Measurements from ENCODE around the gene BANK1.

Gene BANK1

GRCh38 chr4:101967697-101968346 is 177.3 kb downstream of the BANK1 start:
- no peak for DNase-seq

- DNase-seq = no peak
Observed at GRCh38 chr4:101968364-101968763, 177.8 kb downstream of the BANK1 start.

- DNase-seq = no peak
Observed at GRCh38 chr4:101969965-101970364, 179.4 kb downstream of the BANK1 start.

GRCh38 chr4:101970547-101971155 is 180.1 kb downstream of the BANK1 start:
- DNase-seq = no peak

GRCh38 chr4:101972791-101973190 is 182.3 kb downstream of the BANK1 start:
- no peak for DNase-seq

- no peak for DNase-seq
Observed at GRCh38 chr4:101973361-101973760, 182.8 kb downstream of the BANK1 start.

GRCh38 chr4:101977076-101977475 is 186.5 kb downstream of the BANK1 start:
- DNase-seq = no peak

- no peak for DNase-seq
Observed at GRCh38 chr4:101981756-101982155, 191.2 kb downstream of the BANK1 start.

GRCh38 chr4:101983835-101984234 is 193.3 kb downstream of the BANK1 start:
- DNase-seq = no peak

- no peak for DNase-seq
Observed at GRCh38 chr4:101987623-101988243, 197.2 kb downstream of the BANK1 start.

- DNase-seq = no peak
Observed at GRCh38 chr4:101989551-101989950, 199.0 kb downstream of the BANK1 start.

- no peak for DNase-seq
Observed at GRCh38 chr4:101992446-101992845, 201.9 kb downstream of the BANK1 start.

GRCh38 chr4:101993002-101993841 is 202.7 kb downstream of the BANK1 start:
- DNase-seq = no peak

- DNase-seq = no peak
Observed at GRCh38 chr4:101993842-101994775, 203.6 kb downstream of the BANK1 start.

- DNase-seq = no peak
Observed at GRCh38 chr4:102007959-102008425, 217.5 kb downstream of the BANK1 start.

GRCh38 chr4:102008711-102009110 is 218.2 kb downstream of the BANK1 start:
- no peak for DNase-seq

- no peak for DNase-seq
Observed at GRCh38 chr4:102022343-102022742, 231.8 kb downstream of the BANK1 start.

- DNase-seq = no peak
Observed at GRCh38 chr4:102027961-102028360, 237.4 kb downstream of the BANK1 start.

GRCh38 chr4:102031406-102031805 is 240.9 kb downstream of the BANK1 start:
- no peak for DNase-seq

- DNase-seq = no peak
Observed at GRCh38 chr4:102036016-102036415, 245.5 kb downstream of the BANK1 start.

- no peak for DNase-seq
Observed at GRCh38 chr4:102036619-102037376, 246.3 kb downstream of the BANK1 start.

Measured in activated CD4-positive, alpha-beta T cell treated with anti-CD3 and anti-CD28 coated beads for 4 hours (primary cell).